Kidney (tissue), 14 donors: ENCODE measurements around the gene MAGI1. TPM values are rescaled to one million over a fixed set of nuclear protein-coding genes. Genes with fewer than 3 reads are reported as not detected.

ENCODE experiments used
- DNase-seq, 5 donors: peaks; one replicate each; pipeline ENCODE4 v3.0.0-alpha.2; 2013 to 2020
- FAIRE-seq: peaks from 2 replicates; lab custom pipeline; 2012; peaks lifted over from hg19 to GRCh38; lab: Jason Lieb, UNC
- H3K27ac ChIP-seq, 2 donors: one replicate each; pipeline ENCODE4 v1.7.0; 2013; ENCODE audit warnings: low read depth in 2 of 2, low read length in 2 of 2, inconsistent platforms in 1 of 2
- H3K27me3 ChIP-seq: one replicate; pipeline ENCODE4 v1.7.1; 2013; ENCODE audit warnings: low read length, inconsistent platforms; ENCODE audit not compliant: control insufficient read depth, insufficient read depth
- H3K36me3 ChIP-seq, 3 donors: one replicate each; pipeline versions ENCODE4 v1.7.0 to v1.7.1; 2013; ENCODE audit warnings: low read length in 3 of 3, control low read depth in 1 of 3, inconsistent platforms in 1 of 3; ENCODE audit not compliant: insufficient read depth in 3 of 3, control insufficient read depth in 2 of 3
- H3K4me1 ChIP-seq, 3 donors: one replicate each; pipeline versions ENCODE4 v1.7.0 to v1.7.1; 2013; ENCODE audit warnings: low read length in 3 of 3, inconsistent platforms in 1 of 3, low read depth in 1 of 3; ENCODE audit not compliant: control insufficient read depth in 2 of 3, insufficient read depth in 2 of 3
- H3K4me3 ChIP-seq, 3 donors: one replicate each; pipeline versions ENCODE4 v1.7.0 to v1.8.1; 2013; ENCODE audit warnings: low read length in 3 of 3, control low read depth in 1 of 3, inconsistent platforms in 1 of 3
- H3K9ac ChIP-seq, 3 donors: one replicate each; pipeline versions ENCODE4 v1.7.0 to v1.7.1; 2013; ENCODE audit warnings: low read length in 3 of 3, control low read depth in 1 of 3, inconsistent platforms in 1 of 3
- H3K9me3 ChIP-seq, 3 donors: one replicate each; pipeline versions ENCODE4 v1.7.0 to v1.7.1; 2013; ENCODE audit warnings: low read length in 3 of 3, control low read depth in 1 of 3, inconsistent platforms in 1 of 3; ENCODE audit not compliant: control insufficient read depth in 2 of 3, insufficient read depth in 1 of 3
- CTCF ChIP-seq: IDR thresholded peaks from 3 replicates; pipeline ENCODE4 v1.5.1; 2012; ENCODE audit warnings: mild to moderate bottlenecking, moderate library complexity, borderline replicate concordance; ENCODE audit not compliant: insufficient read depth; ENCODE audit errors: extremely low read depth
- intact Hi-C: fragments of 100-400 bp; cut with DNase I; formaldehyde crosslinking; loops from one replicate; pipeline ENCODE4 v1.11.1; 2022
- polyA plus RNA-seq: library from polyadenylated mRNA; stranded (reverse); fragments of 350-450 nt; fragmentation: Illumina TruSeq; extraction: RNeasy Lipid Tissue Mini Kit (QIAGEN cat#74804); gene quantifications from one replicate; pipeline ENCODE4 v1.2.3, GENCODE V29; 2014; ENCODE audit warnings: low read depth, low replicate concordance; ENCODE audit not compliant: insufficient read depth
- total RNA-seq: library from RNA; stranded (reverse); fragmentation: NEBNext Ultra II Directional; extraction: Animal tissue kit (Norgen Biotek cat#: 25700); gene quantifications from one replicate; pipeline ENCODE4 v1.2.1, GENCODE V29; 2021
- donor health status: control.
- donor health status: control.
- donor health status: control.
- donor health status: control.
- donor health status: control.
- donor health status: DM: yes; HTN: yes; CAD: no.
- donor health status: Normal renal cell carcinoma (clear cell type).

Gene MAGI1
- total and polyA plus RNA-seq, 2 donors from 2014 or later, result 8.2 to 42.8 TPM

GRCh38 chr3:65313666-65314065, 725.1 kb downstream of the MAGI1 start:
- Histone ChIP-seq H3K9ac (no peak overlapping the region), H3K9me3 (no peaks in the 10 kb centered on the region), H3K4me3 (no peak overlapping the region), H3K27me3 (no peaks in the 10 kb centered on the region), H3K4me1 (no peaks in the 10 kb centered on the region), H3K36me3 (no peaks in the 10 kb centered on the region), H3K27ac (no peak overlapping the region)
- no peak for FAIRE-seq
- no peak for DNase-seq
- intact Hi-C loops, result no loop called here
- no peak for TF ChIP-seq CTCF

DNA sequence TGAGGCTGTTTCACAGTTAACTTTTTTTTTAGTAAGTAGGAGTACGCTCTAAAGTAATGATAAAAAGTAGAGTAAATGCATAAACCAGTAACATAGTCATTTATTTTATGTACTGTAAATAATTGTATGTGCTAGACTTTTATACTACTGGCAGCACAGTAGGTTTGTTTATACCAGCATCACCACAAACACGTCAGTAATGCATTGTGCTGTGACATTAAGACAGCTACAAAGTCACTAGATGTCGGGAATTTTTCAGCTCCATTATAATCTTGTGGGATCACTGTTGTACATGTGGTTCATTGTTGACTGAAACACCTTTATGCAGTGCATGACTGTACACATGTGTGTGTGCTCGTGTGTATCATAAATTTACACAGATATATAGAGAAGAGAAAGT, 732.9 kb downstream of the MAGI1 start:
- Histone ChIP-seq H3K4me1 (no peaks in the 10 kb centered on the region), H3K4me3 (no peak overlapping the region), H3K27ac (no peak overlapping the region), H3K36me3 (no peaks in the 10 kb centered on the region), H3K27me3 (no peaks in the 10 kb centered on the region), H3K9ac (no peak overlapping the region), H3K9me3 (no peaks in the 10 kb centered on the region)
- intact Hi-C loops, result no loop called here
- no peak for TF ChIP-seq CTCF
- no peak for DNase-seq
- no peak for FAIRE-seq

Other genes with a start within 250 kb of the MAGI1 start
- gene SLC25A26, start 182.1 kb upstream of the MAGI1 start, total RNA-seq, result 23.9 TPM
- 25.4 TPM for gene SLC25A26, start 182.1 kb upstream of the MAGI1 start, polyA plus RNA-seq